Measurements from ENCODE around the gene KRT17.
"Not testable (repeated sequence)": the region's sequence is repeated elsewhere in the genome, so short reads cannot be mapped to it uniquely, and the experiment has no call there.

Gene KRT17

GRCh38 chr17:41610965-41611640, 13.3 kb downstream of the KRT17 start:
- no peak for DNase-seq (ENCODE audit: low read depth)
- no peak for TF ChIP-seq CTCF (IDR thresholded peaks at IDR 0.05; ENCODE audit: control insufficient read depth, extremely low read depth, insufficient read depth)
- H3K4me3 ChIP-seq (ENCODE audit: low read depth, low read length), result no peak overlapping the region

- DNase-seq (ENCODE audit: low read depth); H3K4me3 ChIP-seq (ENCODE audit: low read depth, low read length): not testable (repeated sequence)
These were observed 14.3 kb downstream of the KRT17 start for GRCh38 chr17:41610061-41610517.

GRCh38 chr17:41606930-41607329, 17.4 kb downstream of the KRT17 start:
- not testable (repeated sequence) for H3K4me3 ChIP-seq (ENCODE audit: low read depth, low read length); DNase-seq (ENCODE audit: low read depth)

GRCh38 chr17:41602524-41602923, 21.9 kb downstream of the KRT17 start:
- TF ChIP-seq CTCF (IDR thresholded peaks at IDR 0.05; ENCODE audit: control insufficient read depth, extremely low read depth, insufficient read depth), result no peak
- H3K4me3 ChIP-seq (ENCODE audit: low read depth, low read length), result no peak overlapping the region
- no peak for DNase-seq (ENCODE audit: low read depth)

GRCh38 chr17:41600318-41600717, 24.1 kb downstream of the KRT17 start:
- peak; percentile 77 for DNase-seq (ENCODE audit: low read depth)
- no peak for TF ChIP-seq CTCF (IDR thresholded peaks at IDR 0.05; ENCODE audit: control insufficient read depth, extremely low read depth, insufficient read depth)
- peak overlapping the region; percentile 28 for H3K4me3 ChIP-seq (ENCODE audit: low read depth, low read length)

- peak overlapping the region; percentile 28 for H3K4me3 ChIP-seq (ENCODE audit: low read depth, low read length)
- DNase-seq (ENCODE audit: low read depth), result no peak
- no peak for TF ChIP-seq CTCF (IDR thresholded peaks at IDR 0.05; ENCODE audit: control insufficient read depth, extremely low read depth, insufficient read depth)
These were observed 24.7 kb downstream of the KRT17 start for GRCh38 chr17:41599680-41600079.

GRCh38 chr17:41595585-41595984, 28.8 kb downstream of the KRT17 start:
- TF ChIP-seq CTCF (IDR thresholded peaks at IDR 0.05; ENCODE audit: control insufficient read depth, extremely low read depth, insufficient read depth), result no peak
- no peak overlapping the region for H3K4me3 ChIP-seq (ENCODE audit: low read depth, low read length)
- DNase-seq (ENCODE audit: low read depth), result no peak

- DNase-seq (ENCODE audit: low read depth), result no peak
- no peak overlapping the region for H3K4me3 ChIP-seq (ENCODE audit: low read depth, low read length)
- no peak for TF ChIP-seq CTCF (IDR thresholded peaks at IDR 0.05; ENCODE audit: control insufficient read depth, extremely low read depth, insufficient read depth)
These were observed 29.9 kb downstream of the KRT17 start for GRCh38 chr17:41594363-41594915.
